Activated CD4-positive, alpha-beta T cell treated with anti-CD3 and anti-CD28 coated beads, Interleukin-2, amount 50 U/mL, for 16 hours (primary cell): ENCODE data around the gene C5AR1.
"Not testable (repeated sequence)": the region's sequence is repeated elsewhere in the genome, so short reads cannot be mapped to it uniquely, and the experiment has no call there.

ENCODE experiments used
- DNase-seq: peaks from one replicate; pipeline ENCODE4 v3.0.0-alpha.2; 2020

C5AR1 gene

GRCh38 chr19:47309608-47310007 is at the start of gene C5AR1:
Gene C5AR1 (plus strand): TSS chr19:47309861. CDS start chr19:47309896, 35 bp downstream.
- DNase-seq, result no peak

GRCh38 chr19:47260476-47260875 is 49.2 kb upstream of the C5AR1 start:
- DNase-seq, result no peak

GRCh38 chr19:47261946-47262793 is 47.5 kb upstream of the C5AR1 start:
- not testable (repeated sequence) for DNase-seq

- no peak for DNase-seq
Observed at GRCh38 chr19:47264629-47265028, 45.0 kb upstream of the C5AR1 start.

GRCh38 chr19:47266401-47266941 is 43.2 kb upstream of the C5AR1 start:
- no peak for DNase-seq

- no peak for DNase-seq
Observed at GRCh38 chr19:47267350-47267759, 42.3 kb upstream of the C5AR1 start.

- DNase-seq, result no peak
Observed at GRCh38 chr19:47268028-47268427, 41.6 kb upstream of the C5AR1 start.

- DNase-seq, result no peak
Observed at GRCh38 chr19:47269596-47269995, 40.1 kb upstream of the C5AR1 start.

GRCh38 chr19:47270408-47270807 is 39.3 kb upstream of the C5AR1 start:
- no peak for DNase-seq

- DNase-seq, result no peak
Observed at GRCh38 chr19:47271949-47272348, 37.7 kb upstream of the C5AR1 start.

- DNase-seq, result no peak
Observed at GRCh38 chr19:47272448-47273312, 37.0 kb upstream of the C5AR1 start.

GRCh38 chr19:47273313-47274070 is 36.2 kb upstream of the C5AR1 start:
- DNase-seq, result peak; percentile 92

- peak; percentile 99 for DNase-seq
Observed at GRCh38 chr19:47274071-47274890, 35.4 kb upstream of the C5AR1 start, which contains the start of gene INAFM1. Gene INAFM1 (plus strand): TSS chr19:47274885. CDS start chr19:47274920, 35 bp downstream.

GRCh38 chr19:47274891-47275761 is 34.5 kb upstream of the C5AR1 start:
- no peak for DNase-seq

GRCh38 chr19:47275791-47276461 is 33.7 kb upstream of the C5AR1 start:
- no peak for DNase-seq

- DNase-seq, result not testable (repeated sequence)
Observed at GRCh38 chr19:47276513-47276912, 33.1 kb upstream of the C5AR1 start.

GRCh38 chr19:47280183-47280797 is 29.4 kb upstream of the C5AR1 start:
- DNase-seq, result peak; percentile 63

GRCh38 chr19:47283405-47284059 is 26.1 kb upstream of the C5AR1 start:
- no peak for DNase-seq

GRCh38 chr19:47284324-47284899 is 25.2 kb upstream of the C5AR1 start:
- DNase-seq, result peak; percentile 72
